Keratinocyte (primary cell): ENCODE data around the gene DUSP2. TPM values are rescaled to one million over a fixed set of nuclear protein-coding genes. Genes with fewer than 3 reads are reported as not detected.

Source experiments
- DNase-seq: peaks from one replicate; pipeline ENCODE4 v3.0.0-alpha.2; 2011; ENCODE audit warnings: low read depth, missing footprints, low spot score
- FAIRE-seq: peaks from 2 replicates; lab custom pipeline; 2011; peaks lifted over from hg19 to GRCh38; lab: Jason Lieb, UNC
- H2AFZ ChIP-seq: 2 replicates; pipeline ENCODE4 v1.6.0; 2012; ENCODE audit warnings: low read length, control low read depth, inconsistent platforms; ENCODE audit not compliant: control insufficient read depth
- H3K27ac ChIP-seq: 2 replicates; pipeline ENCODE4 v1.5.1; 2011; ENCODE audit warnings: low read length; ENCODE audit not compliant: control insufficient read depth, insufficient read depth
- H3K27me3 ChIP-seq: 3 replicates; pipeline ENCODE4 v1.6.0; 2011; ENCODE audit warnings: low read length; ENCODE audit not compliant: control insufficient read depth, insufficient read depth; ENCODE audit errors: extremely low read depth
- H3K36me3 ChIP-seq, 2 experiments: 2 replicates in 1 of 2; 3 replicates in 1 of 2; pipeline ENCODE4 v1.5.1; 2011; ENCODE audit warnings: low read length in 2 of 2, mild to moderate bottlenecking in 1 of 2; ENCODE audit not compliant: control insufficient read depth in 2 of 2, insufficient read depth in 2 of 2; ENCODE audit errors: extremely low read depth in 1 of 2
- H3K4me1 ChIP-seq: 3 replicates; pipeline ENCODE4 v1.5.1; 2011; ENCODE audit warnings: low read length; ENCODE audit not compliant: control insufficient read depth, insufficient read depth; ENCODE audit errors: extremely low read depth
- H3K4me2 ChIP-seq: 3 replicates; pipeline ENCODE4 v1.6.0; 2011; ENCODE audit warnings: low read depth, low read length; ENCODE audit not compliant: control insufficient read depth, insufficient read depth; ENCODE audit errors: extremely low read depth
- H3K4me3 ChIP-seq, 3 experiments: fragments of 200-600 bp in 1 of 3; sonication (generic) in 1 of 3; 2 replicates in 2 of 3; 3 replicates in 1 of 3; pipeline ENCODE4 v1.5.1; 2011 to 2016; ENCODE audit warnings: low read length in 3 of 3, mild to moderate bottlenecking in 3 of 3, control low read depth in 2 of 3, inconsistent platforms in 1 of 3, low read depth in 1 of 3, mixed read lengths in 1 of 3, mixed run types in 1 of 3, moderate library complexity in 1 of 3; ENCODE audit not compliant: control insufficient read depth in 2 of 3, insufficient read depth in 2 of 3; ENCODE audit errors: extremely low read depth in 1 of 3
- H3K79me2 ChIP-seq: 2 replicates; pipeline ENCODE4 v1.6.0; 2012; ENCODE audit warnings: low read length; ENCODE audit not compliant: control insufficient read depth, insufficient read depth
- H3K9ac ChIP-seq: 3 replicates; pipeline ENCODE4 v1.6.0; 2011; ENCODE audit warnings: low read length; ENCODE audit not compliant: control insufficient read depth, insufficient read depth; ENCODE audit errors: extremely low read depth
- H3K9me1 ChIP-seq: 3 replicates; pipeline ENCODE4 v1.6.0; 2011; ENCODE audit warnings: low read length; ENCODE audit not compliant: control insufficient read depth, insufficient read depth; ENCODE audit errors: extremely low read depth
- H3K9me3 ChIP-seq: 2 replicates; pipeline ENCODE4 v1.5.1; 2012; ENCODE audit warnings: low read depth, low read length; ENCODE audit not compliant: control insufficient read depth
- H4K20me1 ChIP-seq: 3 replicates; pipeline ENCODE4 v1.6.0; 2011; ENCODE audit warnings: low read length; ENCODE audit not compliant: control insufficient read depth, insufficient read depth; ENCODE audit errors: extremely low read depth
- CTCF ChIP-seq, 3 experiments: IDR thresholded peaks in 1 of 3; conservative IDR thresholded peaks in 1 of 3; optimal IDR thresholded peaks in 1 of 3; 2 replicates in 2 of 3; 3 replicates in 1 of 3; pipeline versions ENCODE3 to v1.5.1; 2011; ENCODE audit warnings: low read length in 3 of 3, mild to moderate bottlenecking in 3 of 3, moderate library complexity in 2 of 3, control low read depth in 1 of 3, inconsistent platforms in 1 of 3; ENCODE audit not compliant: insufficient read depth in 2 of 3; ENCODE audit errors: extremely low read depth in 1 of 3
- EZH2 ChIP-seq: IDR thresholded peaks from one replicate; pipeline ENCODE4 v1.6.1; 2012; ENCODE audit warnings: inconsistent platforms, mild to moderate bottlenecking, low read length, moderate library complexity
- dilution Hi-C: fragments of 300-500 bp; cut with MboI; formaldehyde crosslinking; loops from one replicate; pipeline ENCODE4 v1.7.0; 2020; ENCODE audit warnings: low sequenced_read_pairs; ENCODE audit not compliant: extremely low pct_ligation_motif_present
- polyA plus RNA-seq, 5 experiments: library from polyadenylated mRNA; depleted of rRNA in 3 of 5; stranded (reverse) in 3 of 5; stranded (forward) in 1 of 5; unstranded in 1 of 5; fragments of >200 nt; gene quantifications; 1 replicate in 1 of 5; 2 replicates in 3 of 5; 3 replicates in 1 of 5; pipeline versions ENCODE4 v1.2.1 to v1.2.3, GENCODE V29; 2011 to 2012; ENCODE audit warnings: missing spikeins in 2 of 5, low read depth in 1 of 5, low replicate concordance in 1 of 5

Gene DUSP2
- polyA plus RNA-seq, 1 donor (not counting 4 experiments of a cell fraction or from before 2014, with no cell fraction given): 1.2 TPM

- H3K36me3 ChIP-seq: no peaks in the 10 kb centered on the region
- no peak overlapping the region for H3K4me3 ChIP-seq
- H3K9me1 ChIP-seq: no peaks in the 10 kb centered on the region
- H4K20me1 ChIP-seq: no peaks in the 10 kb centered on the region
- no peak overlapping the region for H3K27ac ChIP-seq
- H3K4me2 ChIP-seq: no peak overlapping the region
- TF ChIP-seq EZH2 (no peak), CTCF (optimal IDR thresholded peaks at IDR 0.05 in 1 of 3, IDR thresholded peaks at IDR 0.05 in 1 of 3, conservative IDR thresholded peaks at IDR 0.05 in 1 of 3; ENCODE audit: extremely low read depth in 1 of 3, insufficient read depth in 2 of 3, low read length in 3 of 3) (no peak)
- no peak for FAIRE-seq
- H3K4me1 ChIP-seq: peaks cover 8% of the 10 kb centered on the region
- DNase-seq: no peak
- peaks cover 14% of the 10 kb centered on the region for H3K27me3 ChIP-seq
- no peaks in the 10 kb centered on the region for H3K9me3 ChIP-seq
- no peaks in the 10 kb centered on the region for H3K79me2 ChIP-seq
- H2AFZ ChIP-seq: no peak overlapping the region
- dilution Hi-C loops: no loop called here
- no peak overlapping the region for H3K9ac ChIP-seq
Observed at GRCh38 chr2:96093528-96093927, 51.7 kb downstream of the DUSP2 start.

Other genes starting within 250 kb of the DUSP2 start
- 2.6 to 8.4 TPM (median 7.4 TPM) in 3 replicates for gene ANKRD36C, start 153.6 kb downstream of the DUSP2 start, polyA plus RNA-seq
- gene GPAT2, start 110.5 kb downstream of the DUSP2 start, polyA plus RNA-seq: 0.05 to 0.29 TPM (median 0.06 TPM) in 3 replicates
- 0.02 TPM in 1 of 3 replicates, not detected in the others for gene ADRA2B, start 28.9 kb downstream of the DUSP2 start, polyA plus RNA-seq
- not detected in 3 replicates for gene ASTL, start 6.9 kb downstream of the DUSP2 start, polyA plus RNA-seq
- gene STARD7, start 63.4 kb upstream of the DUSP2 start, polyA plus RNA-seq: 44.8 to 84.6 TPM (median 73.4 TPM) in 3 replicates
- 30.8 to 45.6 TPM (median 35.8 TPM) in 3 replicates for gene TMEM127, start 120.6 kb upstream of the DUSP2 start, polyA plus RNA-seq
- 67.4 to 90.9 TPM (median 76.9 TPM) in 3 replicates for gene CIAO1, start 120.8 kb upstream of the DUSP2 start, polyA plus RNA-seq
- 78.4 to 97.5 TPM (median 79.4 TPM) in 3 replicates for gene SNRNP200, start 160.1 kb upstream of the DUSP2 start, polyA plus RNA-seq
- 0.28 to 0.66 TPM (median 0.58 TPM) in 3 replicates for gene ITPRIPL1, start 179.9 kb upstream of the DUSP2 start, polyA plus RNA-seq
- 2.1 to 21.1 TPM (median 14.4 TPM) in 3 replicates for gene NCAPH, start 190.3 kb upstream of the DUSP2 start, polyA plus RNA-seq